Measurements from ENCODE around the gene LRRC53.

Gene LRRC53

DNA sequence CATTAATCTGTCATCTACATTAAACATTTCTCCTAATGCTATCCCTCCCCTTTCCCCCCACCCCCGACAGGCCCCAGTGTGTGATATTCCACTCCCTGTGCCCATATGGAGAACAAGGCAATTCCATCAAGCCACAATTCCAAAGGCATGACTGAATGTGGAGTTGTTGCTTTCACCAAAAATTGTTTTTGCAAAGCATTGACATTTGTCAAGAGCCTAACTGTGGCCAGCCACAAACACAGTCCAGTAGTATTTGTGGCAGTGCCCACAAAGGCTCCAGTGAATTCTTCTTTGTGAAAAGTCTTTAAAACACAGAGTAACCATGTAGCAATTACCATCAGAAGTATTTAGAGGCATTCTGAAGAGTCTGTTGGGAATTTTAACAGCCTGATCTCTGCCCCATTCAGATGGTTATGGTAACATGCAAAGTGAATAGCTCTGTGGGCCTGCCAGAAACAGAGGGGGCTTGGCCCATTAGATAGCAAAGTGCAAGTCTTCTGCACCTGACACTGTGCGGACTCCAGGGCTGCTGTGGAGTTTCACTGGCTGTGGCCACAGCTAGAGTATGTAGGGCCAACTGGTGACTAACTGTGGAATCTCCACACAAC is 11.6 kb upstream of the LRRC53 start:
- Histone ChIP-seq H3K36me3 (ENCODE audit: control insufficient read depth, insufficient read depth, low read length) (no peaks in the 10 kb centered on the region), H3K27me3 (ENCODE audit: control insufficient read depth, insufficient read depth, low read length) (no peaks in the 10 kb centered on the region), H3K27ac (ENCODE audit: low read length) (no peak overlapping the region), H3K4me1 (ENCODE audit: control insufficient read depth, insufficient read depth, low read length) (peaks cover 2% of the 10 kb centered on the region; the same call in 1 of the 2 replicates), H3K9me3 (ENCODE audit: control insufficient read depth, insufficient read depth, low read length) (no peaks in the 10 kb centered on the region), H3K4me3 (ENCODE audit: low read length) (no peak overlapping the region)
- no CpG with 5 or more reads among the region's 2 CpGs for WGBS (ENCODE audit: insufficient coverage, insufficient read length)
- DNase-seq (ENCODE audit: low read depth, low spot score) = no peak

GRCh38 chr1:74522148-74522547 is 9.7 kb upstream of the LRRC53 start:
- no CpG with 5 or more reads among the region's 4 CpGs for WGBS (ENCODE audit: insufficient coverage, insufficient read length)
- Histone ChIP-seq H3K4me3 (ENCODE audit: low read length) (no peak overlapping the region), H3K27ac (ENCODE audit: low read length) (no peak overlapping the region), H3K36me3 (ENCODE audit: control insufficient read depth, insufficient read depth, low read length) (no peaks in the 10 kb centered on the region), H3K27me3 (ENCODE audit: control insufficient read depth, insufficient read depth, low read length) (no peaks in the 10 kb centered on the region), H3K9me3 (ENCODE audit: control insufficient read depth, insufficient read depth, low read length) (no peaks in the 10 kb centered on the region), H3K4me1 (ENCODE audit: control insufficient read depth, insufficient read depth, low read length) (peaks cover 2% of the 10 kb centered on the region; the same call in 1 of the 2 replicates)
- peak; percentile 74 for DNase-seq (ENCODE audit: low read depth, low spot score)

DNA sequence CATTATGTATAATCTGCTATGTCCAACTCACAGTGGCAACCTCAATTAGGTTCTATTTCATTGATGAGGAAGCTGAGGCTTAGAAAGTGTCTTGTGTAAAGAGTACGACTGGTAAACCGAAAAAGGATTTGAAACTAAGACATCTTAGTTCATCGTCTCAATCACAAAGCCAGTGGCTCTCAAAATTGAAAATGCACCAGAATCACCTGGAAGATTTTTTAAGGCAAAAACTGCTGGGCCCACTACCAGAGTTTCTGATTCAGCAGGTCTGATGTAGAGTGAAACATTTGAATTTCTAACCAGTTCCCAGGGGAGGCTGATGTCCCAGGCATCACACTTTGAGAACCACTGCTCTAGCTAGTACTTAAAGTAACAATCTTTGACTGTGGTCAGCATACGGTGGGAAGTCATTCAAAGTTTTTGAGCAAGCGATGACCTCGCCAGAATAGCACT is 5.2 kb upstream of the LRRC53 start:
- no peak for DNase-seq (ENCODE audit: low read depth, low spot score)
- H3K9me3 ChIP-seq (ENCODE audit: control insufficient read depth, insufficient read depth, low read length) = no peaks in the 10 kb centered on the region
- no peaks in the 10 kb centered on the region; the same call in 1 of the 2 replicates for H3K4me1 ChIP-seq (ENCODE audit: control insufficient read depth, insufficient read depth, low read length)
- H3K27me3 ChIP-seq (ENCODE audit: control insufficient read depth, insufficient read depth, low read length) = no peaks in the 10 kb centered on the region
- H3K27ac ChIP-seq (ENCODE audit: low read length) = no peak overlapping the region
- H3K4me3 ChIP-seq (ENCODE audit: low read length) = no peak overlapping the region
- no peaks in the 10 kb centered on the region for H3K36me3 ChIP-seq (ENCODE audit: control insufficient read depth, insufficient read depth, low read length)
- no CpG with 5 or more reads among the region's 6 CpGs for WGBS (ENCODE audit: insufficient coverage, insufficient read length)

DNA sequence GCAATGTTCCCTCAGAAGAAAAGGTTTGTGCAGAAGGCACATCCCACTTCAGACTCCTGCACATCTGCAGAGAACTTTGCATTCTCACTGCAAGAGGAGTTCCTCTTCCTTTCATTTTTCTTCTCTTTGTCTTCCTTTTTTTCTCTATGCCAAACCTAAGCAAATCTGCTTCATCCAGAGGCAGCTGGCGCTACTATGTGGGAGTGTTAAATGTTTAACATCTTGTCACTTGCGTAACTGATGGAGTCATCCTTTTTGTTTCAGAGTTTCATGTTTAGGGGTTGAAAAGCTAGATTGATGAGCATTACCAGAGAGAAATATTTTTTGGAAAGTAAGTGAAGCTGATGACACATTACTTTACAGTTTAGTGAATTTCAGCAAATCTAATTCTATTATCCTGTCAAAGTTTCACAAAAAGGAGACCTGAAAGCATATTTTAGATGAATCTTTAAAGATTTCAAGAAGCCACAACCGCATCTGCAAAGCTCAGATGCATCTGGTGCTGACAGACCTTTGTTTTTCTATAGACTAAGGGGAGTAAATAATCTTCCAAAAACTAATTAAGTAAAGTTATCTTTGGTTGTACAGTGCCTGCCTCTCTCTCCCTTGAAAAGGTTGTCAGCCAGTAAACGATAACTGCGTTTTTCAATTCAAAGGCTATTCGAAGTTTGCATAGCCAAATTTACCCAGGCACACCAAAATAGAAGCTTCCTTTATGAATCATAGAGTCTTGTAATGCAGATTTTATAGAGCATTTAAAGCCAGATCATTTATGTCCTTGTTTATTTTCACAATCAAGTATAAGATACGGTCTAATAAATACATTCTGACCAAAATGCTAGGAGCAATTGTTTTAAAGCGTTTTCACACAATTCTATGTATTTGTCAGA is 1.2 kb upstream of the LRRC53 start:
- no peaks in the 10 kb centered on the region; the same call in 1 of the 2 replicates for H3K4me1 ChIP-seq (ENCODE audit: control insufficient read depth, insufficient read depth, low read length)
- no peaks in the 10 kb centered on the region for H3K36me3 ChIP-seq (ENCODE audit: control insufficient read depth, insufficient read depth, low read length)
- no peak for DNase-seq (ENCODE audit: low read depth, low spot score)
- no peak overlapping the region for H3K27ac ChIP-seq (ENCODE audit: low read length)
- no CpG with 5 or more reads among the region's 8 CpGs for WGBS (ENCODE audit: insufficient coverage, insufficient read length)
- H3K9me3 ChIP-seq (ENCODE audit: control insufficient read depth, insufficient read depth, low read length) = no peaks in the 10 kb centered on the region
- no peak overlapping the region for H3K4me3 ChIP-seq (ENCODE audit: low read length)
- no peaks in the 10 kb centered on the region for H3K27me3 ChIP-seq (ENCODE audit: control insufficient read depth, insufficient read depth, low read length)

DNA sequence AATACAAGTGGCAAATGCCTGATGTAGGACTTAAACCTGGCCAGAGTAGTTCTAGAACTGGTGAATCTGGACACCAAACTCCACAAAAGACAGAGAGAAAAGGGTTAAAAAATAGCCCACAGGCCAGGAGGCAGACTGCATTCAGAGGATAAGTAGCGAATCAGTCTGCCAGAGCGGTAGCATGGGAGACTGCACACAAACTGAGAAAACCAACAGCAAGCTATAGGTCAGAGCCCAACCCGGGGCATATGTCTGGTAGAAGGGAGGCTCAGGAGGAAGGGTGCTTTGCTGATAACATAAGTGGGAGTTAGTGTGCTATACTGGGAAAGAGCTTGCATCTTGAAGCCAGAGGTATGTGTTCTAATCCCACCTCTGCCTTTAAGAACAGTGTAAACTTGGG is 4.0 kb downstream of the LRRC53 start:
- Histone ChIP-seq H3K27me3 (ENCODE audit: control insufficient read depth, insufficient read depth, low read length) (no peaks in the 10 kb centered on the region), H3K4me1 (ENCODE audit: control insufficient read depth, insufficient read depth, low read length) (no peaks in the 10 kb centered on the region), H3K36me3 (ENCODE audit: control insufficient read depth, insufficient read depth, low read length) (no peaks in the 10 kb centered on the region), H3K9me3 (ENCODE audit: control insufficient read depth, insufficient read depth, low read length) (no peaks in the 10 kb centered on the region), H3K4me3 (ENCODE audit: low read length) (no peak overlapping the region), H3K27ac (ENCODE audit: low read length) (no peak overlapping the region)
- no CpG with 5 or more reads among the region's 3 CpGs for WGBS (ENCODE audit: insufficient coverage, insufficient read length)
- DNase-seq (ENCODE audit: low read depth, low spot score) = no peak

GRCh38 chr1:74505928-74506710 is 6.3 kb downstream of the LRRC53 start:
- Histone ChIP-seq H3K4me3 (ENCODE audit: low read length) (no peak overlapping the region), H3K9me3 (ENCODE audit: control insufficient read depth, insufficient read depth, low read length) (no peaks in the 10 kb centered on the region), H3K36me3 (ENCODE audit: control insufficient read depth, insufficient read depth, low read length) (no peaks in the 10 kb centered on the region), H3K27ac (ENCODE audit: low read length) (no peak overlapping the region), H3K27me3 (ENCODE audit: control insufficient read depth, insufficient read depth, low read length) (no peaks in the 10 kb centered on the region), H3K4me1 (ENCODE audit: control insufficient read depth, insufficient read depth, low read length) (no peaks in the 10 kb centered on the region)
- DNase-seq (ENCODE audit: low read depth, low spot score) = no peak
- WGBS (ENCODE audit: insufficient coverage, insufficient read length) = no CpG with 5 or more reads among the region's 8 CpGs

DNA sequence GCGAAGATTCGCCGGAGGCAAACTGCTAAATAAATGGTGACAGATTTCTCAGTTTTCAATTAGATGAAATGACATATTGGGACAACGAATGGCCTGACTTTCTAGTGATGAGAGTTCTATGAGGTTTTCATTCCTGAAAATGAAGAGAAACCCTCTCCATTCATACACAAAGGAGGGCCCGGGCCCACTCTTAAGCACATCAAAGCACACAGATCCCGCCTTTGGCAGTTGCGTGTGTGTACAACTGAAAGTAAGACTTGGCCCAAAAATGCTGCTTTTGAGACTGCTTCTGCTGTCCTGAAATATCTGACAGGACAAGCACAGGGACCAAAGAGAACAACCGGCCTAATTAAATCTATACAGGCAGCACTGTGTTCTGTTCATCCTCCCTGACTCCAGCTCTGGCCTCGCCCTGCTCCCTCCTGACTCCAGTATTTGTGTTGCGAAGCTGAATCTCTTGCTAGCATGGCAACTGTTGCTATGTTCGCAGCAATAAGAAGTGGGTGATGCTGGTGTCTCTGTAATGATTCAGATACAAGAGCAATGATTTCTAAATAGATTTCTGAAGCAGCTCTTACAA is 7.4 kb downstream of the LRRC53 start:
- Histone ChIP-seq H3K27me3 (ENCODE audit: control insufficient read depth, insufficient read depth, low read length) (no peaks in the 10 kb centered on the region), H3K4me1 (ENCODE audit: control insufficient read depth, insufficient read depth, low read length) (no peaks in the 10 kb centered on the region), H3K27ac (ENCODE audit: low read length) (no peak overlapping the region), H3K4me3 (ENCODE audit: low read length) (no peak overlapping the region), H3K9me3 (ENCODE audit: control insufficient read depth, insufficient read depth, low read length) (no peaks in the 10 kb centered on the region), H3K36me3 (ENCODE audit: control insufficient read depth, insufficient read depth, low read length) (no peaks in the 10 kb centered on the region)
- no peak for DNase-seq (ENCODE audit: low read depth, low spot score)
- no CpG with 5 or more reads among the region's 11 CpGs for WGBS (ENCODE audit: insufficient coverage, insufficient read length)

GRCh38 chr1:74504125-74504932 is 8.1 kb downstream of the LRRC53 start:
- Histone ChIP-seq H3K4me3 (ENCODE audit: low read length) (no peak overlapping the region), H3K4me1 (ENCODE audit: control insufficient read depth, insufficient read depth, low read length) (no peaks in the 10 kb centered on the region), H3K27ac (ENCODE audit: low read length) (no peak overlapping the region), H3K27me3 (ENCODE audit: control insufficient read depth, insufficient read depth, low read length) (no peaks in the 10 kb centered on the region), H3K36me3 (ENCODE audit: control insufficient read depth, insufficient read depth, low read length) (no peaks in the 10 kb centered on the region), H3K9me3 (ENCODE audit: control insufficient read depth, insufficient read depth, low read length) (no peaks in the 10 kb centered on the region)
- DNase-seq (ENCODE audit: low read depth, low spot score) = peak; percentile 70
- no CpG with 5 or more reads among the region's 15 CpGs for WGBS (ENCODE audit: insufficient coverage, insufficient read length)

- Histone ChIP-seq H3K27me3 (ENCODE audit: control insufficient read depth, insufficient read depth, low read length) (no peaks in the 10 kb centered on the region), H3K4me1 (ENCODE audit: control insufficient read depth, insufficient read depth, low read length) (0 out of 2 replicates have a peak, but pooled peaks cover 2% of the 10 kb centered on the region), H3K36me3 (ENCODE audit: control insufficient read depth, insufficient read depth, low read length) (no peaks in the 10 kb centered on the region), H3K9me3 (ENCODE audit: control insufficient read depth, insufficient read depth, low read length) (no peaks in the 10 kb centered on the region), H3K4me3 (ENCODE audit: low read length) (no peak overlapping the region), H3K27ac (ENCODE audit: low read length) (no peak overlapping the region)
- no CpG with 5 or more reads among the region's 2 CpGs for WGBS (ENCODE audit: insufficient coverage, insufficient read length)
- no peak for DNase-seq (ENCODE audit: low read depth, low spot score)
These were observed 9.6 kb downstream of the LRRC53 start for GRCh38 chr1:74502858-74503257.

Measured in iPS DF 6.9 (cell line).